GF-D8 (cell line): Measurements from ENCODE around the gene FANCI.
"Not testable (repeated sequence)": the region's sequence is repeated elsewhere in the genome, so short reads cannot be mapped to it uniquely, and the experiment has no call there.

Experiments
- DNase-seq: peaks from one replicate; lab custom pipeline; 2025; lab: John Stamatoyannopoulos, UW

The FANCI gene

DNA sequence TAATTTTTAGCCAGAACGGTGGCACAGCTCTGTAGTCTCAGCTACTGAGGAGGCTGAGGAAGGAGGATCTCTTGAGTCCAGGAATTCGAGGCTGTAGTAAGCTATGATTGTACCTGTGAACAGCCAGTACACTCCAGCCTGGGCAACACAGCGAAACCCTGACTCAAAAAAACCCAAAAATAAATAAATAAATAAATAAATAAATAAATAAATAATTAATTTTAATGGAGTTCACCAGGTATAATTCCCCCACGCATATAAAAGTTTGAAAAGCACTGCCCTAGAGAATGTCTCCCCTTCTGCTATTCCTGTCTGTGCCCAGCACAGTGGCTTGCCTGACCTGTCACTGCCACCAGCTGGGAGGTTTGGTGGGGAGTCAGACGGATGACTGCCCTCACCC is 18.2 kb upstream of the FANCI start:
- DNase-seq = no peak

DNA sequence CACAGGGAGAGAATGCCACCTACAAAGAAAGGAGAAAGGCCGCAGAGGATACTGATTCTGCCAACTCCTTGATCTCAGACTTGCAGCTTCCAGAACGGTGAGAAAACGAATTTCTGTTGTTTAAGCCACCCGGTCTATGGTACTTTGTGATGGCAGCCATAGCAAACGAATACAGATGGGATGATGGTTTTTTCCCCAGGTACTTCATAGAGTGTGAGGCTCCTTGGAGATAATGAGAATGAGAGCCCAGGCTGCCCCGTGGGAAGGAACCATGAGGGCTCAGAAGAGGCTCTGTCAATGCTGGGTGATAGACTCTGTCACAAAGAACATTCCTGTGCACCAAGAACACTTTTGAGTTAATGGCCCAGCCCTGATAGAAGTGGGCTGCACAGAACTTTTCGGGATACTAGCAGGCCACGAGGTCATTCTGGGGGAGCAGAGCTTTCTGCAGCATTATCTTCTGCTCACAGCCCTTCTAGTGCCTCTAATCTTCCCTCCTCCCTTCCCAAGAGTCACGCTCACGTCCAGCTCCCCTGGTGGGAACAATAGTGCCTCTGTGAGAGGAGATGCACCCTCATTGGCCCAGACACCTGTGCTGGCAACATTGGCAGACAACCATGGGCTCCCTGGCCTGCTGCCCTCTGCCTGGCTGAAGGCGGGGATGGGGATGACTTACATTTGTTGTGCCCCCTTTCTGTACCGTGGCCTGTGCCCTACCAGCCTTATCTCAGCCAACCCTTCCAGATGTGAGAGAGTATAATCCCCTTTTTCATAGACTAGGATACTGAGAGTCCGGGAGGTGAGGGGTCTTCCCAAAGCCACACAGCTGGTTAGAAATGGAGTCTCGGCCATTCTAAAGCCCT is 17.2 kb upstream of the FANCI start:
- DNase-seq = no peak

DNA sequence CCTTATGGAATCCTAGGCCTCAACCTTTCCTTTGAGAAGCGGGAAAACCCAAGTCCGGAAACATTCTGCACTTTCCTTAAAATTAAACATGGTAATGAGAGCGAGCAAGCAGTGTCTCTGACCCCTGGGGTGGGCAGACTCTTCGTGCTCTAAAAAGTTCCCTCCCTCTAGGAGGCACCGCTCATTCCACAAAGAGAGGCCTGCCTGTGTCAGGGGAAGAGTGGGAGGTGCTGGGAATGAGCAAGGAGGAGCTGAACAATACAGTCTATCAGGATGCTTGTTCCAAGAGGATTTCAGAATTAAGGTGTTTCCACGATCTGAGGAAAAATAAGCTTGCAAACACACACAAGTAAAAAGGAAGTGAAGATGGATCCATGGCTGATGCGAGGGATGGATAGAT is 16.4 kb upstream of the FANCI start:
- DNase-seq = no peak

DNA sequence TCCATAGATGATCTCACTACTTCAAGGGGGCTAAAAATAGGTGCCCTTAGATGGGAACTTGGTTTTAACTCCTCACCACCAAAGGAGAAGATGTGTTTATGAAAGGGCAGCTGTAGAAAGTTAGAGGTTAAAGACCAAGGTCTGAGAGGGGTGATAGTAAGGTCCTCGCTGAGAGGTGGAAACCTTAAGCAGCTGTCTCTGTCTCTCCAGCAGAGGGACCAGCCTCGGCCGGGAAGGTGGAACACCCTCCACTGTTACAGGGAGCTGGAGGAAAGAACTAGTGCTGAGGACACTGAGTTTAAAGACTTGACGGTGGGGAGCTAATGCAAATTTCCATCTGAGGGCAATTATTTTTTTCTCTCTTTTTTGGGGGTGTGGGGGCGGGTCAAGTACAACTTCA is 13.5 kb upstream of the FANCI start:
- DNase-seq = no peak

DNA sequence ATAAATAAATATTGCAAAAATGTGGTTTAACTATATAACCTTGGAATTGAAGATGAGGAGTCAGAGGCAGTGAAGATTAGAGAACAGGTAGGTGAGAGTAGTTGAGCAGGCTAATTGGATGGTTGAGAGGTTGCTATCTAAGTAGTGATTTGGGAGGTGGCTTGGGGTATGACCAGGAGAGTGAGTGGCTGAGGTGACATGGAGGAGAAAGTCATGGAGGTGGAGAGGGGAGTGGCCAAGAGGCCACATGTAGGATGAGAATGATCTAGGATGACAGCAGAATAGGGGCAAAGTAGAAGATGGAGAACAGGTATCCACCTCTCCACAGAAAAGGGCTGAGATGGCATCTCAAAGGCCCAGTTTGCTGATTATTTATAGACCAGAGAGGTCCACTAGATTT is 11.9 kb upstream of the FANCI start:
- no peak for DNase-seq

DNA sequence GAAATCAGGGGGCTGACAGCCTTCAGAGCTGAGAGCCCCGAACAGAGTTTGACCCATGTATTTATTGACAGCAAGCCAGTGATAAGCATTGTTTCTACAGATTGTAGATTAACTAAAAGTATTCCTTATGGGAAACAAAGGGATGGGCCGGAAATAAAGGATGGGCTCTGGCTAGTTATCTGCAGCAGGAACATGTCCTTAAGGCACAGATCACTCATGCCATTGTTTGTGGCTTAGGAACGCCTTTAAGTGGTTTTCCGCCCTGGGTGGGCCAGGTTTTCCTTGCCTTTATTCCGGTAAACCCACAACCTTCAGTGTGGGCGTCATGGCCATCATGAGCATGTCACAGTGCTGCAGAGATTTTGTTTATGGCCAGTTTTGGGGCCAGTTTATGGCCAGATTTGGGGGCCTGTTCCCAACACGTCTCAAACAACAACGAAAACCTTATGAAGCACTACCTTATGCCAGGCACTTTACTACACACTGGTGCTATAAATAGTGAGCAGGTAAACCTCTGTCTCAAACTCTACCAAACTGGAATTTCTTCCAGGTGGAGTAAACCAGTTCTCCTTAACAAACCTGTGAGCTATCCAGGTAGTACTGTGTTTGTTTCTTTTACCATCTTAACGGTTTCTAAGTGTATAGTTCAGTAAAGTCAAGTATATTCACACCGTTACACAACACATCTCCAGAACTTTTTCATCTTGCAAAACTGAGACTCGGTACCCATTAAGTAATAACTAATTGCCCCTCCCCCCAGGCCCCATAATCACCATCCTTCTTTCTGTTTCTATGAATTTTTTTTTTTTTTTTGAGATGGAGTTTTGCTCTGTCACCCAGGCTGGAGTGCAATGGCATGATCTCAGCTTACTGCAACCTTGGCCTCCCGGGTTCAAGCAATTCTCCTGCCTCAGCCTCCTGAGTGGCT is 3.6 kb upstream of the FANCI start:
- DNase-seq = not testable (repeated sequence)

DNA sequence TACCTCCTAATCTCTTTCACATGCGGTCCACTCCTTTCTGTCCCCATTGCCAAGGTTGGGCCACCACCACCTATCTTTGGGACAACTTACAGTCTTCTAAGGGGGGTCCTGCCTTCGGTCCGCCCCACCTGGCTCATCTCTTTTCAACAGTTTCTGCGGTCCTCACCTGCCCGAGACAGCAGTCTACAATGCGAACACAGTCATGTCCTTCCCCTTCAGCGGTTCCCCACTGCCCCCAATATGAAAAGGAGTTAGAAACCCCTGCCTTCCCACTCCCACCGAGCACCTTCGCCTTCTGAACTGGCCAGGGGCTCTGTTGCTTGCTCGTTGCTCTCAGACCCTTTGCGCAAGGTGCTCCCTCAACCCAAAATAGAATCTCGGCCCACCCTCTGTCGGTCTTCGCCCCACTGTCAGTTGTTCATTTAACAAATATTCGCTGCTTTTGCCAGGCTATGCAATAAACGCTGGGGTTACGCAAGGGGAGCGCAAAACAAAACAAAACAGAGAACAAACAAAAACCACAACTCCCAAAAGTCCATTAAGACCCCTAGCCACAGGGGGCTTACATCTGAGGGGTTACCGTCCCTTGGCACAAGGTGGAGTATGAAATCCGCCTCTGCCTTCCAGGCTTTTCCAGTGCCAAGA is 611 bp upstream of the FANCI start:
- DNase-seq = no peak

DNA sequence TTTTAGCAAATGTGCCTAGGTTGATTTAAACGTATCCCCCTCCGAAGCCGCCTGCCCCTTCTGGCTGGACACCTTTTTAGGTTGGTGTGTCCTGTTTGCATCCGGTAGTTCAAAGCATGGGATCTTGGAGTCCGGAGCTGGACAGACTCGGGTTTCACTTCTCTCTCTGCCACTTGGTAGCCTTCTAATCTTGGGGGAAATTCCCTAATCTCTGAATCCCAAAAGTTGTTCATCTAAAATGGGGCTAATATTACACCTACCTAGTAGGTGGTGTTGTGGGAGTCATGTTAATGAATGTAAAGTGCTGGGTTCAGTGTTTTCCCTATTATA is 760 bp downstream of the FANCI start:
- no peak for DNase-seq

DNA sequence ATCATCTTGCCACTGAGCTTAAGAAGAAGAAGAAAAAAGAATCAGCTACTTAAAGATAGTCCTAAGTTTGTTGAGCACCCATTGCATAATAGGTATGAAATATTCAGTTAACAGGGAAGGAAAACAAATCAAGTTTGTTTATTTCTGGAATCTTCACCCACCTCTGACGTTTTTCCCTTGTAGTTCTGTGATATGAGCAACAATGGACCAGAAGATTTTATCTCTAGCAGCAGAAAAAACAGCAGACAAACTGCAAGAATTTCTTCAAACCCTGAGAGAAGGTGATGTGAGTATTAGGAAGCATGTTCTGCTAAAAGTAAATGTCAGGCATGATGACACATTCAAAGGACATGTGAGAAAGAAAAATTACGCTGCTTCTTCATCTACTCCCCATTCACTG is 3.7 kb downstream of the FANCI start:
- no peak for DNase-seq

DNA sequence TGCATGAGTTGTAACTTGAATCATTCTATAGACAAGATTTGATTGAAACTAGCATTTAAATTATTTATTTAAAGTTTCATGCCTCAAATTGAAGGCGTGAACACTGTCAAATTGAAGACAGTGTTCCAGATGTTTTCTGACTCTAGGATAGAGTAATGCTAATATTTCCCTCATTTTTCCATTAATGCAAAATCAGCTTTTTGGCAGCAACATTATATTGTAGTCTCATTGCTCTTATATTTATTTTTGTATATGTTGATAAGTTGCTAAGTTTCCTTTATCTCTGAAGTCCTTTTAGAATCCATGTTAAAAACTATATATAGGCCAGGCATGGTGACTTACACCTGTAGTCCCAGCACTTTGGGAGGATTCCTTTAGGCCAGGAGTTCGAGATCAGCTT is 4.8 kb downstream of the FANCI start:
- DNase-seq = no peak

DNA sequence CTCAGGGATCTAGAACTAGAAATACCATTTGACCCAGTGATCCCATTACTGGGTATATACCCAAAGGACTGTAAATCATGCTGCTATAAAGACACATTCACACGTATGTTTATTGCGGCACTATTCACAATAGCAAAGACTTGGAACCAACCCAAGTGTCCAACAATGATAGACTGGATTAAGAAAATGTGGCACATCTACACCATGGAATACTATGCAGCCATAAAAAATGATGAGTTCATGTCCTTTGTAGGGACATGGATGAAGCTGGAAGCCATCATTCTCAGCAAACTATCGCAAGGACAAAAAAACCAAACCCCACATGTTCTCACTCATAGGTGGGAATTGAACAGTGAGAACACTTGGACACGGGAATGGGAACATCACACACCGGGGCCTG is 6.4 kb downstream of the FANCI start:
- not testable (repeated sequence) for DNase-seq

DNA sequence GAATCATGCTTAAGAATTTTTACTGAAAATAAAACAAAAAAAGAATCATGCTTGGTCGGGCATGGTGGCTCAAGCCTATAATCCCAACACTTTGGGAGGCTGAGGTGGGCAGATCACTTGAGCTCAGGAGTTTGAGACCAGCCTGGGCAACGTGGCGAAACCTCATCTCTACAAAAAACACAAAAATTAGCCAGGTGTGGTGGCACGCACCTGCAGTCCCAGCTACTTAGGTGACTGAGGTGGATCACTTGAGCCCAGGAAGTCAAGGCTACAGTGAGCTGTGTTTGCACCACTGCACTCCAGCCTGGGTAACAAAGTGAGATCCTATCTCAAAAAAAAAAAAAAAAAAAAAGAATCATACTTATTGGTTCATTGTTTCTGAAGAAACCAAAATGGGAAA is 33.5 kb downstream of the FANCI start:
- DNase-seq = not testable (repeated sequence)

DNA sequence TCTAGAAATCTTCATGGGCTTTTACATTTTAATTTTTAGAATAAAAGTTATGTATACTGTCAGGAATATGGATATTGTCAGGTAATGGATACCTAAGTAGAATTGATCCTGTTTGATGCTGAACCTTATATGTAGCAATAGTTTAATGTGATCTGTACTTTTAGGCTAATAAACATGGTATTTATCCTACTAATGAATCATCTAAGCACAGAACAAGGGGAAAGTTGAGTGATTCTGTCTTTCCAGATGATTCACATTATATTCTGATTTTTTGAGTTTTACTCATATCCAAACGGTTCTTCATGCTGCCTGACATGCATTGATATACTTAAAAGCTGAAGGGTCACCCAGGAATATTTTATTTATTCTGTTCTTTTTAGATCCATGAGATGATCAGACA is 34.5 kb downstream of the FANCI start:
- no peak for DNase-seq

DNA sequence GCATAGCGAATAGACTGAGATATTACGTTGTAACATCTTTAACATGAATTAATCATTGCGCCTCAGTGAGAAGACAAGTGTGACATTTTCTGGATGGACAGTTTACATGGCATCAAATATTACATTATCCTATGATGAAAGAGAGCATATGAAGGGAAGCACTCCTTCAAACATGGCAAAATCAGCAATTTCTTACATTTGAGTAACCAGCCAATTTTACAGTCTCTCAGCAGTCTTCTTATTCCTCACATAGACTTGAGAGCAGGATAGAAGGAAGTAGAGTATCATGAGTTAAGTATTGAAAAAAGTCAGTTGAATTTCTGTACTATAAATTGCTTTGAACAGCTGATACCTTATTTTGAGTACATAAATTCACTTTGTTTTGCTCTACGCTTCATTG is 38.9 kb downstream of the FANCI start:
- DNase-seq = no peak

DNA sequence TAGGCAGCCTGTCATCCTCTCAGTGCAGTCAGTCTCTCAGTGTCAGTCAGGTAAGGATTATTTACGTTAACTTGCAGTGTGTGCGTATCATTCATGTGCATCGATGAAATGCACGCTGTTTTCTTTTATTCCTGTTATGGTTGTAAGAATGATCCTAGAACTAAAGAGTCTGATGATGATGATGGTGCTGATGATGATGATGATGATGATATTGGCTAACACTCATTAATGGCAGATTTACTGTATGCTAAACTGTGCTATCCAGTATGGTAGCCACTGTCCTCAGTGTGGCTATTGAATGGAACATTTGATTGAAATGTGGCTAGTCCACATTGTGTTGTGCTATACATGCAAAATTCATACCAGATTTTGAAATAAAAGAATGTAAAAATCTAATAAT is 39.4 kb downstream of the FANCI start:
- DNase-seq = no peak

DNA sequence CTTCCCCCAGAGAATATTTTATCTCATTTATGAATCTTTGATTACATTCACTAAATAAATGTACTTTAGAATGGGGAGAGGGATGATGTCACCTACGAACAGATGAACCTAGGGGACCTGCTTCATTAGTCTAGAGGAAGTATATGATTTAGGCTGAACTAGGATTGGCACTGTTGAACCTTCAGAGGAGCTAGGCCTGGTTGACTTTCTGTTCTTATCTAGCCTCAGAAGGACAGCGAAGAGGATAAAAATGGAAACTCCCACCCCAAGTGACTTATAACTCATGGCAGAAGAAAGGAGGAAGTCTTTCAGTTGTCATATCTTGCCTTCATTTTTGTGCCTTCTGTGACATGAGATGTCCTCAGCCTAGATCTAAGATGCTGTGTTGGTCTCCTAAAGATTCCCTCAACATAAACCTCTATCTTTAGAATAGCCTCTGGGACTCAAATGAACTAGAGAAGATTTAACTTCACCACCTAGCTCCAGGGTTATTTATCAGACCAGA is 48.2 kb downstream of the FANCI start:
- DNase-seq = no peak

DNA sequence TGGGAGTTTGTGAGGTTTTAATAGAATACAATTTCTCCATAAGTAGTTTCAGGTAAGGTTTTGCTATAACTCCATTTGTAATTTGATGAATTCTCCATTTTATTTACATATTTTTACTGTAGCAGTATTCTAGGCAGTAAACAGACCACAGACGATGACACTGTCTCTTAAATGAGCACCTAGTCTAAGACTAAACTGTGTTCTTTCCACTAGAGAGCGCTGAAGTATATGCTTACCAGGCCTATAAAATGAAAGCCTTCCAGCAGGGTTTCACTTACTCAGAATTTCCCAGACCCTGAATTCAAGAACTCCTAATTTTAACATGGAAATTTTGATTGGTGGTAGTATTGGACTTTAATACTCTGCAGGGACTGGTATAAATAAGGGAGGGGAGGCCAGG is 49.2 kb downstream of the FANCI start:
- no peak for DNase-seq

DNA sequence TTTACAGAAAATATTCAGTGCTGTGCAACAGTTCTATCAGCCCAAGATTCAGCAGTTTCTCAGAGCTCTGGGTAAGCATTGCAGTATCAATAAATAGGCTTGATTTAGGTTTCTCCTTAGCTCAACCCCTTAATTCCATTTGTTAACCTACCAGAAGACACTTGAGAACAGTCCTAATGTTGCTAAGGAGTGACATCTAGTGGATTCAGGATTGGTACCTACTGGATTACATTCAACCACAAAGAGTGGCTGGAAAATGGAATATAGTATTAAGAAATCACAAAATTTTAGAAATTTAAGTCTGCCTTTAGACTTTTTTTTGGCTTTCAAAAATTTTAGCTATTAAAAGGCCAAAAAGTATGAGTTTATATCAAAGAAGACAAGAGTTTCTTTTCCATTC is 56.1 kb downstream of the FANCI start:
- DNase-seq = no peak

DNA sequence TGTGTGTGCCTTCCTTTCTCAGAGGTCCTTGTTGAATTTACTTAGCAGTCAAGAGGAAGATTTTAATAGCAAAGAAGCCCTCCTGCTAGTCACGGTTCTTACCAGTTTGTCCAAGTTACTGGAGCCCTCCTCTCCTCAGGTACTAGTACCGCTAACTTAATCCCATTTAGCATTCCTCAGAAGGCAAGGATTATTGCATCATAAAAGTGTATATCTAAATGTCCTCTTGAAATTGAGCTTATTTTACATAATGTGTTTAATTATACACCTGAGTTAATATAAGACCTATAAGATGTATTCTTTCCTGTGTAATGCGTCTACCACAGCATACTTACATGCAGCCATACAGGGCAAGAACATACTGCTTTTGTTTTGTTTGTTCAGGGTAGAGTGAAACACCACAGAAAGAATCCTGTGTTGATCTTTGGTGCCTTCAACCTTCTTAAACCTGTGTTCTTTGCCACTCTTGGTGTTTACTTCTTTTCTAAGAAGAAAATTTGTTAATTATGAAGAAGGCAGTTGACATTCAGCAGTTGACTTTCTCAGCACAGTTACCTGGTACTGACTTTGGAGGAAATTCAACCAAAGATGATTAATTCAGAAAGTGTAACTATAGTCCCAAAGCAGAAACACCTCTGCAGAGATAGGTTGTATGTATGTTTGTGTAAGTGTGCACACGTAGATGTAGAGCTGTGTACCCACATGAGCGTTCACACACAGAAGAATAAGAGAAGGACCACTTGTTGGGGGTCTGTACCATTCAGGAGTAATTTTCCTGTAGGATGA is 57.7 kb downstream of the FANCI start:
- DNase-seq = no peak

DNA sequence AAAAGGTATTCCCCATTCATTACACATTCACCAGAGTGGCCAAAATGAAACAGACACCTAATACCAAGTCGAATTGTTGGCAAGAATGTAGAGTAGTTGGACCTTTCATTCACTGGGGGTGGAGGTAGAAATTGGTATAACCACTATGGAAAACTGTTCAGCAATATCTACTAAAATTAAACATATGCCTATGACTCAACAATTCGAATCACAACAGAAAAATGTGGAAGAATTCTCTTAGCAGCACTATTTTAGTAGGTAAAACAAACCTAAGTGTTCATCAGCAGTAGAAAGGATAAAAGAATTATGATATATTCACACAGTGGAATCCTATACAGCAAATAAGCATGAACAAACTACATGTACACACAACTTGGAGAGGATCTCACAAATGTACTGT is 60.2 kb downstream of the FANCI start:
- DNase-seq = no peak

DNA sequence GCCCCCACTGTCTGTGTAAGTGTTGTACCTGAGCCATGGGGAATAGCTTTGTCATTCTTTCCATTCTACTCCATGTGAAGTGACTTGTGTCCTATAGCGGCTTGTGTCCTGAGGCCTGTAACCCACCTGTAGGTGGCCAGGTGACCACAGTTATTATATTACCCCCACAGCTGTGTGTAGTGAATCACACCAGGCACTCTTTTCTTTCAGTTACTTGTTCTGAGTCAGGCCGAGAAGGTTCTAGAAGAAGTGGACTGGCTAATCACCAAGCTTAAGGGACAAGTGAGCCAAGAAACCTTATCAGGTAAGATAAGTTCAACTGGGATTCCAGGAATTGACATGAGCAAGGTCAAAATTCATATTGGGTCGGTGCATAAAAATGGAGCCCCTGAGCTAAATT is 61.6 kb downstream of the FANCI start:
- no peak for DNase-seq

DNA sequence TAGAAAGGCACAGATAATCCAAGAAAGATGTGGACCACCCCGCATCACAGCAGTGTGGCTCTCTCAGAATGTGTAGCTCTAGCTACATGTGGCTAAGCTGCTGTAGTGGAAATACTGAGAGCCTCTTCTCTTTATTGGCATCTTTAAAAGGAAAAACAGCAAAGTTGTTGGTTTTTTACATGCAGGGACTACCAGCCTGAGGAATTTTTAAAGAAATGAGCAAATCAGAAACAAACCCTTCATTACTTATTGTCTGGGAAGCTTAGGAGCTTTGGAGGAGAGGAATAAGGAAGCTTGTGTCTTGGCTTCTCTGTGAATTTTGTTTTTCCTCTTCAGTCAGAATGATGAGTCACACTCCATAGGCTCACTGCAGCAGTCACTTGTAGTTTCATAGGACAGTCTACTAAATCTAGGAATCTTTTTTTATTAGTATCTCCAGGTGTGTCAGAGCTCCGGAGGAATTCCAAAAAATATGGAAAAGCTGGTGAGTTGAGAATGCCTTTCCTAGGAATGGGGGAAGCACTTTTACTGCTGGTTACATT is 63.3 kb downstream of the FANCI start:
- no peak for DNase-seq
